Spleen (tissue), 11 donors: ENCODE measurements around the gene KRTAP10-2. TPM values are rescaled to one million over a fixed set of nuclear protein-coding genes. Genes with fewer than 3 reads are reported as not detected.

Source experiments
- DNase-seq: peaks from one replicate; pipeline ENCODE4 v3.0.0-alpha.2; 2020
- H3K27ac ChIP-seq, 8 donors: fragments of 200-600 bp; sonication (generic) in 7 of 8; 1 replicate in 4 of 8; 2 replicates in 4 of 8; pipeline versions ENCODE4 v1.5.0 to v1.8.0; 2016 to 2021; ENCODE audit warnings: inconsistent platforms in 4 of 8, mild to moderate bottlenecking in 4 of 8, moderate library complexity in 1 of 8
- H3K27me3 ChIP-seq, 7 donors: fragments of 200-600 bp; sonication (generic) in 6 of 7; replicated peaks in 1 of 7; 1 replicate in 4 of 7; 2 replicates in 3 of 7; pipeline versions ENCODE4 v1.5.0 to v1.8.0; 2016 to 2021; ENCODE audit warnings: inconsistent platforms in 3 of 7, mild to moderate bottlenecking in 1 of 7
- H3K36me3 ChIP-seq, 6 donors: fragments of 200-600 bp; sonication (generic) in 5 of 6; 1 replicate in 4 of 6; 2 replicates in 2 of 6; pipeline versions ENCODE4 v1.5.0 to v1.8.0; 2016 to 2021; ENCODE audit warnings: inconsistent platforms in 2 of 6
- H3K4me1 ChIP-seq, 6 donors: fragments of 200-600 bp; sonication (generic) in 5 of 6; 1 replicate in 3 of 6; 2 replicates in 3 of 6; pipeline versions ENCODE4 v1.5.0 to v1.8.0; 2016 to 2021; ENCODE audit warnings: inconsistent platforms in 3 of 6
- H3K4me3 ChIP-seq, 8 donors: fragments of 200-600 bp; sonication (generic) in 7 of 8; 1 replicate in 4 of 8; 2 replicates in 4 of 8; pipeline versions ENCODE4 v1.5.0 to v1.8.0; 2016 to 2021; ENCODE audit warnings: inconsistent platforms in 4 of 8, mild to moderate bottlenecking in 4 of 8, moderate library complexity in 2 of 8
- H3K9me3 ChIP-seq, 8 donors: fragments of 200-600 bp; sonication (generic) in 7 of 8; 1 replicate in 4 of 8; 2 replicates in 4 of 8; pipeline versions ENCODE4 v1.5.0 to v1.8.0; 2016 to 2021; ENCODE audit warnings: inconsistent platforms in 4 of 8
- CTCF ChIP-seq, 11 experiments: fragments of 200-600 bp in 7 of 11; fragments of 450-650 bp in 4 of 11; sonication (generic) in 4 of 11; IDR thresholded peaks in 8 of 11; conservative IDR thresholded peaks in 3 of 11; 1 replicate in 7 of 11; 2 replicates in 4 of 11; pipeline versions ENCODE4 v1.4.0 to v1.8.0; 2016 to 2021; ENCODE audit warnings: antibody characterized with exemption in 11 of 11, inconsistent platforms in 4 of 11, mild to moderate bottlenecking in 1 of 11
- POLR2A ChIP-seq, 3 donors: fragments of 450-650 bp; IDR thresholded peaks; one replicate each; pipeline ENCODE4 v1.5.1; 2017; ENCODE audit warnings: antibody characterized with exemption in 3 of 3, mild to moderate bottlenecking in 1 of 3
- POLR2AphosphoS5 ChIP-seq, 3 donors: sonication (generic); formaldehyde crosslinking; IDR thresholded peaks; one replicate each; pipeline ENCODE4 v1.5.1; 2017; ENCODE audit warnings: antibody characterized with exemption in 3 of 3
- WGBS, 5 donors: extraction: QIAGEN DNeasy Blood & Tissue Kit in 3 of 5; methylation state at CpG; one replicate each; pipeline versions ENCODE4 v1.1.5 to v1.1.7; 2013 to 2018; 5-methylcytosine and 5-hydroxymethylcytosine counted together
- intact Hi-C: fragments of 100-400 bp; cut with DNase I; formaldehyde crosslinking; loops from one replicate; pipeline ENCODE4 v1.15.0; 2023; ENCODE audit warnings: low total_unique reads
- polyA plus RNA-seq, 3 donors: library from polyadenylated mRNA; stranded (reverse); fragments of 200-250 nt; gene quantifications; one replicate each; pipeline ENCODE4 v1.2.1, GENCODE V29; 2013
- total RNA-seq, 7 donors: library from RNA; depleted of rRNA in 3 of 7; stranded (reverse); fragments of >200 nt in 3 of 7; fragmentation: NEBNext Ultra II Directional in 4 of 7; extraction: Animal tissue kit (Norgen Biotek cat#: 25700) in 4 of 7; gene quantifications; one replicate each; pipeline versions ENCODE4 v1.1.0 to v1.2.1, GENCODE V29; 2016 to 2021
- donor health status: healthy with polysubstance abuse.
- donor health status: DM: no; HTN: no; CAD: no; lungs with moderate emphysema.
- donor health status: DM: no; HTN: no; CAD: no.
- donor health status: Bipolar disorder and iron deficiency.
- donor health status: healthy.
- donor health status: DM: no; HTN: no; CAD: no.
- donor health status: DM: yes; HTN: yes; CAD: no.

The KRTAP10-2 gene
- total and polyA plus RNA-seq, 10 donors: not detected

- intact Hi-C loops: no loop called here
- WGBS, 5 donors: 85 to 92% (median 87%) methylated on average over 24 to 30 of the region's 30 CpGs
Measured at GRCh38 chr21:44508711-44509445, 42.4 kb downstream of the KRTAP10-2 start.

GRCh38 chr21:44508426-44508710 is 42.9 kb downstream of the KRTAP10-2 start:
- intact Hi-C loops: no loop called here
- Histone ChIP-seq H3K27ac (no peak overlapping the region), H3K27me3 (peaks cover 0 to 30% (median 0%) of the 10 kb centered on the region in 7 donors), H3K4me1 (peaks cover 0 to 42% (median 20%) of the 10 kb centered on the region in 6 donors), H3K36me3 (no peaks in the 10 kb centered on the region), H3K4me3 (no peak overlapping the region), H3K9me3 (no peaks in the 10 kb centered on the region)
- no peak for DNase-seq
- 73 to 97% (median 87%) methylated on average over 9 of the region's 9 CpGs for WGBS, 5 donors
- TF ChIP-seq POLR2AphosphoS5 (IDR thresholded peaks at IDR 0.05) (no peak), POLR2A (IDR thresholded peaks at IDR 0.05) (no peak), CTCF (IDR thresholded peaks at IDR 0.05 in 8 of 11, conservative IDR thresholded peaks at IDR 0.05 in 3 of 11) (no peak)

More at GRCh38 chr21:44508711-44509445, 42.4 kb downstream of the KRTAP10-2 start:
- no peak overlapping the region for H3K4me3 ChIP-seq
- DNase-seq: no peak
- no peaks in the 10 kb centered on the region for H3K36me3 ChIP-seq
- peaks cover 0 to 39% (median 20%) of the 10 kb centered on the region in 6 donors for H3K4me1 ChIP-seq
- H3K27ac ChIP-seq: no peak overlapping the region
- H3K27me3 ChIP-seq: peaks cover 0 to 30% (median 0%) of the 10 kb centered on the region in 7 donors
- no peaks in the 10 kb centered on the region for H3K9me3 ChIP-seq
- no peak for TF ChIP-seq POLR2AphosphoS5 (IDR thresholded peaks at IDR 0.05)
- TF ChIP-seq CTCF (IDR thresholded peaks at IDR 0.05 in 8 of 11, conservative IDR thresholded peaks at IDR 0.05 in 3 of 11): no peak

GRCh38 chr21:44507673-44508425 is 43.5 kb downstream of the KRTAP10-2 start:
- DNase-seq: no peak
- H3K36me3 ChIP-seq: no peaks in the 10 kb centered on the region

More at GRCh38 chr21:44507673-44508425, 43.5 kb downstream of the KRTAP10-2 start:
- H3K9me3 ChIP-seq: no peaks in the 10 kb centered on the region
- peaks cover 0 to 42% (median 20%) of the 10 kb centered on the region in 6 donors for H3K4me1 ChIP-seq
- no peak overlapping the region for H3K27ac ChIP-seq
- WGBS, 5 donors: 87 to 93% (median 90%) methylated on average over 26 of the region's 26 CpGs
- TF ChIP-seq CTCF (IDR thresholded peaks at IDR 0.05 in 8 of 11, conservative IDR thresholded peaks at IDR 0.05 in 3 of 11) (no peak), POLR2AphosphoS5 (IDR thresholded peaks at IDR 0.05) (no peak), POLR2A (IDR thresholded peaks at IDR 0.05) (no peak)
- H3K27me3 ChIP-seq: peaks cover 0 to 30% (median 0%) of the 10 kb centered on the region in 7 donors
- H3K4me3 ChIP-seq: no peak overlapping the region
- intact Hi-C loops: no loop called here
